HG03039 (cell line): Measurements from ENCODE around the gene SYNJ2BP.
"Not testable (repeated sequence)": the region's sequence is repeated elsewhere in the genome, so short reads cannot be mapped to it uniquely, and the experiment has no call there.

ENCODE experiments used
- ATAC-seq: cut with Tn5 transposase; IDR thresholded peaks from one replicate; pipeline ENCODE4 v1.9.1; 2021; ENCODE audit warnings: mild to moderate bottlenecking, moderate library complexity; ENCODE audit not compliant: unreplicated experiment

Gene SYNJ2BP

DNA sequence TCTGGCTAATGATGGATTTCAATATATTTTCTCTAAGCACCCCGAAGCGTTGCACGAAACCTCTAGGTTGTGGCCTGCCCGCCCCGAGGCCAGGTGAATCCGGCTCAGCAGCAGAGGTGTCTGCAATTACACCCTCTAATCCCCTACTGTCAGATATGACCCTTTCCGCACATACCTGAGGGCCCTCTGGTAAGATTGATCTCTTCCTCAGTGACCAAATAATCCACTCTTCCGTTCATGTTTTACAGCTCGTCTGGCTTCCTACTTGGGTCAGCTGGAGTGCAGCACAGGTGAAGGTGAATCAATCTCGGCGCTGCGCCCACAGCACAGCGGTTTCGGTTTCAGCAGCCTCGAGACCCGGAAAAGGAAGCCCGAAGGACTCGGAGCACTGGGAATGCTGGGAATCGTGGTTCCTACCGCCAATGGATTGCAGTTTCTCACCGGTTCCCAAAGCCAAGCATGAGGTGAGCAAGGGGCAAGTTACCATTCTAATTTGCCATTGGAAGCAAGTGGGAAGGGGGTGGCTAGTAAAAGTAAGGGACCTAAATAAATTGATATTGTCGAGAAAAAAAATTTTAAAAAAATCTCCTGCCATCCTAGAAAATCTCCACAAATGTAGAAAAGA is at the start of gene SYNJ2BP:
SYNJ2BP (minus strand) TSS at position 366 of the 625 bp plus-strand sequence; CDS start at position 239, 127 bp downstream.
- peak; percentile 49 for ATAC-seq

GRCh38 chr14:70454731-70455130 is 37.8 kb upstream of the SYNJ2BP start:
- ATAC-seq: no peak

GRCh38 chr14:70451874-70452273 is 35.0 kb upstream of the SYNJ2BP start, which contains the start of gene ADAM21:
Gene ADAM21, plus strand, starts transcription at chr14:70452174. Its CDS starts 5,326 bp downstream, at chr14:70457500.
- ATAC-seq: no peak

DNA sequence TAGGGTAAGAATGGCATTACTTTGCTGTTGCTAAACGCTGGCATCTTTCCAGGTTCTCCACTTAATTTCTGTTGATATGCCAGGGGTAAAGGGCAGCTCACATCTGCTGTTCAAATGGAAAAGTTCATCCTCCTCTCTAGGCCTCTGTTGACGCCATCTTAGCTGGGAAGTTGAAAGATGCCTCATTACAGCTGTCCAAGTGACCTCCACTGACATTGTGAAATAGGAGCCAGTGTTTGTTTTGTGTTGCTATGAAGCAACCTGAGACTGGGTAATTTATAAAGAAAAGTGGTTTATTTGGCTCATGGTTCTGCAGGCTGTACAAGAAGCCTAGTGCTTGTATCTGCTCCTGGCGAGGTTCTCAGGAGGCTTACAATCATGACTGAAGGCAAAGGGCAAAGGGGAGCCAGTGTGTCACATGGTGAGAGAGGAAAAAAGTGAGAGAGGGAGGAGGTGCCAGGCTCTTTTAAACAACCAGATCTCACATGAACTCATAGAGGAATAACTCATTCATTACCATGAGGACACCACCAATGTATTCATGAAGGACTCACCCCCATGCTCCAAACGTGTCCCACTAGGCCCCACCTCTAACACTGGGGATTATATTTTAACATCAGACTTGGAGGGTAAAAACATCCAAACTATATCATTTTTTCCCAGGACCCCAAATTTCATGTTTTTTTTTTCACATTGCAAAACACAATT is 31.9 kb upstream of the SYNJ2BP start:
- ATAC-seq: no peak

GRCh38 chr14:70442750-70443149 is 25.9 kb upstream of the SYNJ2BP start:
- ATAC-seq: no peak

GRCh38 chr14:70441641-70442040 is 24.8 kb upstream of the SYNJ2BP start:
- no peak for ATAC-seq

GRCh38 chr14:70436867-70437266 is 20.0 kb upstream of the SYNJ2BP start:
- no peak for ATAC-seq

GRCh38 chr14:70426555-70426954 is 9.7 kb upstream of the SYNJ2BP start:
- not testable (repeated sequence) for ATAC-seq

DNA sequence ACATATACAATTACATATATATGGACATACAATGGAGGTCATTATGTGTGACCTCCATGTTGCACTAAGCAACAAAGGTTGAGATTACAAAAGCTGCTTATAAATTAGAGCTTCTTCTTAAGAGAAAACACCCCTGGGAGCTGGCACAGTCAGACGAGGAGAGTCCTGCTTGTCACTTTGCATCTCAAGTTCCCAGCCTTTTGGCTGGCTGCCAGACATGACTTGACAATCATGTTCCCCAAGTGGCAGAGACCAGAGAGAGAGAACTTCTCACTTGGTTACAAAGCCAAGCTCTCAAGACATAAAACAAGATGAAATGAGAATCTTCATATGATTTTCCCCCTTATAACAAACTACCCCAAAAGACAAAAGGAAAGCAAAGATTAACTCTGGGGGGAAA is 8.5 kb upstream of the SYNJ2BP start:
- no peak for ATAC-seq

DNA sequence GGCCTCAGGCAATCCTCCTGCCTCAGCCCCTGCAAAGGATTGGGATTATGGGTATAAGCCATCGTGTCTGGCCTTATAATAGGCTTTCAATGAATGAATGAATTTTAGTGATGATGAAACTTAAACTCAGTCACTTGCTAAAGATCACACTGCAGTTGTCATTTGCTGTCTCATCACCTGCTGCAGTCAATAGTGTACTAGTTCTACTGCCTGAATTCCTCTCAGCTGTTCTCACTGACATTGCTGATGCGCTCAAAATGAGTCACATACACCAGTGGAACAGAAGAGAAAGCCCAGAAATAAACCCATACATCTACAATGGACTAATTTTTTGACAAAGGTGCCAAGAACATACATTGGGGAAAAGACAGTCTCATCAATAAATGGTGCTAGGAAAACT is 5.6 kb upstream of the SYNJ2BP start:
- ATAC-seq: no peak

GRCh38 chr14:70419270-70419931 is 2.5 kb upstream of the SYNJ2BP start:
- not testable (repeated sequence) for ATAC-seq

- ATAC-seq: no peak
These were observed 559 bp downstream of the SYNJ2BP start for GRCh38 chr14:70416338-70416724.

DNA sequence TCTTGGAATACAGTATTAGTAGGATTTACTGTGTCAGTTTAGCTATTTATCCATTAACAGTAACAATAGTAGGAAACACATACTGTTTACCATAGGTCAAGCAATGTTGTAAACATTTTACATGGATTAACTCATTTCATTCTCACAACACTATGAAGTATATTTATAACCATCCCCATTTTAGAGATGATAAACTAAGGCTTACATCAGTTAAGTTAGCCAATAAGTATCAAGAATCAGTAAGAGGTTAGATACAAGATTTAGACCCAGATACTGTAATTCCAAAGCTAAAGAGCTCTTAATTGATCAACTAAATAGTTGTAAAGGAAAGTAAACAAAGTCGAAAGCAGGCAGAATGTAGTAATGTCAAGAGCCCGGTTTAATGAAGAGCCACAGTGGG is 1.1 kb downstream of the SYNJ2BP start:
- no peak for ATAC-seq

- no peak for ATAC-seq
These were observed 9.3 kb downstream of the SYNJ2BP start for GRCh38 chr14:70407621-70408020.

DNA sequence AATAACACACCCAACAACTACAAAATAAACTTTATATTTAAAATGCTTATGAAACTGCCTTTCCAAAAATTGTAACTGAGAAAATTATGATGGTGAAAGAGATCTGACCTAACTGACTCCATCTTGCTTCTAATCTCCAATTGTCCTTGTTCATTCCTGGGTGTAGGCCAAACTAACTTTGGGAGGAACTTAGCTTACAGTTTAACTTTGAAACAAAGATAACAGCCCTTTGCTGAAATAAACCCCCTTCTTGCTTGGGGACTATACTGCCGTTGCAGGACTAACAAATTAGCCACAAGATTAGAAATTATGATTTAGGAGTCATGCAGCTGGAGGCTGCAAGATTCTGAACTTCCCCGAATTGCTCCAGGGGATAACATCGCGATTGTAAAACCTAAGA is 10.7 kb downstream of the SYNJ2BP start:
- not testable (repeated sequence) for ATAC-seq

GRCh38 chr14:70403335-70403734 is 13.6 kb downstream of the SYNJ2BP start:
- not testable (repeated sequence) for ATAC-seq

GRCh38 chr14:70401643-70402042 is 15.2 kb downstream of the SYNJ2BP start:
- no peak for ATAC-seq

GRCh38 chr14:70398706-70399431 is 18.0 kb downstream of the SYNJ2BP start:
- no peak for ATAC-seq

DNA sequence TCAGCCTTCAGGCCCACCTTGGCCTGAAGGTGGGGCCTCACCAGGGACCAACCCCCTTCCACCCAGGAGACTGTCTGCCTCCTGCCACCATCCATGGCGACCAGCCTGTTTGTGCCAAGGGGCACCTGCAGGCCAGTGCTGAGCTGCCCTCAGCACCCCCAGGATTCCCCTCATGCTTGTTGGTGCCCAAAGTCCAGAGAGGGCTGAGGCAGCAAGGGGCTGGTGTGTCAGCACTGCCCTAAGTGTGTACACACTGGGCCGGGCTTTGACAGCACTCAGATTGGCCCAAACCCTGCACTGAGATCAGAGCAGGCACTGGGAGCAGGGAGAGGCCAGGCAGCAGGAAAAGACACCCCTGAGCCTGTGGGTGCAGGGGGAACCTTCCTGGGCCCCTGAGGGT is 18.6 kb downstream of the SYNJ2BP start:
- no peak for ATAC-seq

GRCh38 chr14:70397746-70398145 is 19.1 kb downstream of the SYNJ2BP start:
- ATAC-seq: no peak

GRCh38 chr14:70394674-70395306 is 22.1 kb downstream of the SYNJ2BP start:
- ATAC-seq: no peak
